ENCODE data around the gene TMEM8B. TPM values are rescaled to one million over a fixed set of nuclear protein-coding genes. Genes with fewer than 3 reads are reported as not detected.

The TMEM8B gene
- total RNA-seq, 1 experiment from 2014 or later, result 2.9 TPM

GRCh38 chr9:35828716-35829083 is 328 bp upstream of the TMEM8B start, which contains the start of gene FAM221B:
TSS of gene FAM221B (minus strand) at chr9:35828732. CDS start at chr9:35826161, 2,571 bp downstream.
- Histone ChIP-seq H3K36me3 (ENCODE audit: insufficient read depth, low read length) (no peaks in the 10 kb centered on the region), H3K79me2 (ENCODE audit: low read length) (no peaks in the 10 kb centered on the region), H3K27ac (ENCODE audit: low read length) (no peak within 1 kb of the TSS), H3K4me1 (ENCODE audit: low read length) (peaks cover 14% of the 10 kb centered on the region), H3K4me2 (ENCODE audit: low read depth, low read length, poor library complexity, severe bottlenecking) (peak within 1 kb of the TSS; percentile 82), H3K9me3 (ENCODE audit: low read length) (no peaks in the 10 kb centered on the region), H3K27me3 (ENCODE audit: low read length) (no peaks in the 10 kb centered on the region), H3K4me3 (ENCODE audit: low read length) (peak within 1 kb of the TSS; percentile 71), H3K9ac (ENCODE audit: low read length) (peak within 1 kb of the TSS; percentile 77), H4K20me1 (ENCODE audit: insufficient read depth, low read depth, low read length) (no peaks in the 10 kb centered on the region), H3K9me2 (replicated peaks; ENCODE audit: insufficient read depth, low read length) (no peaks in the 10 kb centered on the region), H2AFZ (ENCODE audit: low read length) (peak within 1 kb of the TSS; percentile 86; the same call in 1 of the 2 replicates)
- DNase-seq, result no peak

GRCh38 chr9:35829764-35830096 is 702 bp downstream of the TMEM8B start:
- H3K9me3 ChIP-seq (ENCODE audit: low read length), result no peaks in the 10 kb centered on the region
- H3K4me2 ChIP-seq (ENCODE audit: low read depth, low read length, poor library complexity, severe bottlenecking), result peak overlapping the region; percentile 82
- H3K9me2 ChIP-seq (replicated peaks; ENCODE audit: insufficient read depth, low read length), result no peaks in the 10 kb centered on the region
- peak overlapping the region; percentile 71 for H3K4me3 ChIP-seq (ENCODE audit: low read length)
- no peak overlapping the region; the same call in 1 of the 2 replicates for H2AFZ ChIP-seq (ENCODE audit: low read length)
- H3K27ac ChIP-seq (ENCODE audit: low read length), result no peak overlapping the region
- no peaks in the 10 kb centered on the region for H3K36me3 ChIP-seq (ENCODE audit: insufficient read depth, low read length)
- no peaks in the 10 kb centered on the region for H3K27me3 ChIP-seq (ENCODE audit: low read length)
- no peaks in the 10 kb centered on the region for H3K79me2 ChIP-seq (ENCODE audit: low read length)
- peak overlapping the region; percentile 77 for H3K9ac ChIP-seq (ENCODE audit: low read length)
- no peaks in the 10 kb centered on the region for H4K20me1 ChIP-seq (ENCODE audit: insufficient read depth, low read depth, low read length)
- no peak for DNase-seq
- peaks cover 14% of the 10 kb centered on the region for H3K4me1 ChIP-seq (ENCODE audit: low read length)

GRCh38 chr9:35831040-35831439 is 2.0 kb downstream of the TMEM8B start:
- Histone ChIP-seq H3K9me2 (replicated peaks; ENCODE audit: insufficient read depth, low read length) (no peaks in the 10 kb centered on the region), H3K4me2 (ENCODE audit: low read depth, low read length, poor library complexity, severe bottlenecking) (no peak overlapping the region), H4K20me1 (ENCODE audit: insufficient read depth, low read depth, low read length) (no peaks in the 10 kb centered on the region), H3K4me1 (ENCODE audit: low read length) (peaks cover 14% of the 10 kb centered on the region), H3K36me3 (ENCODE audit: insufficient read depth, low read length) (no peaks in the 10 kb centered on the region), H3K9me3 (ENCODE audit: low read length) (no peaks in the 10 kb centered on the region), H2AFZ (ENCODE audit: low read length) (no peak overlapping the region), H3K9ac (ENCODE audit: low read length) (no peak overlapping the region), H3K27me3 (ENCODE audit: low read length) (no peaks in the 10 kb centered on the region), H3K27ac (ENCODE audit: low read length) (no peak overlapping the region), H3K4me3 (ENCODE audit: low read length) (no peak overlapping the region), H3K79me2 (ENCODE audit: low read length) (no peaks in the 10 kb centered on the region)
- no peak for DNase-seq

- H3K79me2 ChIP-seq (ENCODE audit: low read length), result no peaks in the 10 kb centered on the region
- no peak for DNase-seq
- no peaks in the 10 kb centered on the region for H3K27me3 ChIP-seq (ENCODE audit: low read length)
- no peaks in the 10 kb centered on the region for H4K20me1 ChIP-seq (ENCODE audit: insufficient read depth, low read depth, low read length)
- no peak overlapping the region for H3K4me2 ChIP-seq (ENCODE audit: low read depth, low read length, poor library complexity, severe bottlenecking)
- H3K9me3 ChIP-seq (ENCODE audit: low read length), result no peaks in the 10 kb centered on the region
- no peak overlapping the region for H3K4me3 ChIP-seq (ENCODE audit: low read length)
- H3K9me2 ChIP-seq (replicated peaks; ENCODE audit: insufficient read depth, low read length), result no peaks in the 10 kb centered on the region
- peaks cover 14% of the 10 kb centered on the region for H3K4me1 ChIP-seq (ENCODE audit: low read length)
- H3K9ac ChIP-seq (ENCODE audit: low read length), result no peak overlapping the region
- no peak overlapping the region for H2AFZ ChIP-seq (ENCODE audit: low read length)
- no peaks in the 10 kb centered on the region for H3K36me3 ChIP-seq (ENCODE audit: insufficient read depth, low read length)
- H3K27ac ChIP-seq (ENCODE audit: low read length), result no peak overlapping the region
These were observed 3.8 kb downstream of the TMEM8B start for GRCh38 chr9:35832814-35833213.

GRCh38 chr9:35834260-35835215 is 5.5 kb downstream of the TMEM8B start:
- no peaks in the 10 kb centered on the region for H3K27me3 ChIP-seq (ENCODE audit: low read length)
- no peak overlapping the region for H2AFZ ChIP-seq (ENCODE audit: low read length)
- no peak for DNase-seq
- H3K4me1 ChIP-seq (ENCODE audit: low read length), result peaks cover 7% of the 10 kb centered on the region
- H3K4me2 ChIP-seq (ENCODE audit: low read depth, low read length, poor library complexity, severe bottlenecking), result no peak overlapping the region
- no peaks in the 10 kb centered on the region for H3K36me3 ChIP-seq (ENCODE audit: insufficient read depth, low read length)
- H3K9me2 ChIP-seq (replicated peaks; ENCODE audit: insufficient read depth, low read length), result no peaks in the 10 kb centered on the region
- no peak overlapping the region for H3K27ac ChIP-seq (ENCODE audit: low read length)
- H3K79me2 ChIP-seq (ENCODE audit: low read length), result no peaks in the 10 kb centered on the region
- H3K9me3 ChIP-seq (ENCODE audit: low read length), result no peaks in the 10 kb centered on the region
- no peaks in the 10 kb centered on the region for H4K20me1 ChIP-seq (ENCODE audit: insufficient read depth, low read depth, low read length)
- H3K4me3 ChIP-seq (ENCODE audit: low read length), result no peak overlapping the region
- no peak overlapping the region for H3K9ac ChIP-seq (ENCODE audit: low read length)

- H3K4me3 ChIP-seq (ENCODE audit: low read length), result no peak overlapping the region
- no peaks in the 10 kb centered on the region for H3K27me3 ChIP-seq (ENCODE audit: low read length)
- H3K4me1 ChIP-seq (ENCODE audit: low read length), result 0 out of 2 replicates have a peak, but pooled peaks cover 3% of the 10 kb centered on the region
- H3K9ac ChIP-seq (ENCODE audit: low read length), result no peak overlapping the region
- no peaks in the 10 kb centered on the region for H3K36me3 ChIP-seq (ENCODE audit: insufficient read depth, low read length)
- H3K9me3 ChIP-seq (ENCODE audit: low read length), result no peaks in the 10 kb centered on the region
- no peak overlapping the region for H3K4me2 ChIP-seq (ENCODE audit: low read depth, low read length, poor library complexity, severe bottlenecking)
- no peaks in the 10 kb centered on the region for H3K79me2 ChIP-seq (ENCODE audit: low read length)
- no peaks in the 10 kb centered on the region for H3K9me2 ChIP-seq (replicated peaks; ENCODE audit: insufficient read depth, low read length)
- DNase-seq, result peak; percentile 70
- no peak overlapping the region for H2AFZ ChIP-seq (ENCODE audit: low read length)
- no peaks in the 10 kb centered on the region for H4K20me1 ChIP-seq (ENCODE audit: insufficient read depth, low read depth, low read length)
- no peak overlapping the region for H3K27ac ChIP-seq (ENCODE audit: low read length)
These were observed 6.2 kb downstream of the TMEM8B start for GRCh38 chr9:35835216-35835632.

- DNase-seq, result no peak
- H3K9me3 ChIP-seq (ENCODE audit: low read length), result no peaks in the 10 kb centered on the region
- H3K36me3 ChIP-seq (ENCODE audit: insufficient read depth, low read length), result no peaks in the 10 kb centered on the region
- no peaks in the 10 kb centered on the region for H3K27me3 ChIP-seq (ENCODE audit: low read length)
- H3K4me3 ChIP-seq (ENCODE audit: low read length), result no peak overlapping the region
- H3K4me2 ChIP-seq (ENCODE audit: low read depth, low read length, poor library complexity, severe bottlenecking), result no peak overlapping the region
- H3K79me2 ChIP-seq (ENCODE audit: low read length), result no peaks in the 10 kb centered on the region
- H4K20me1 ChIP-seq (ENCODE audit: insufficient read depth, low read depth, low read length), result no peaks in the 10 kb centered on the region
- no peak overlapping the region for H2AFZ ChIP-seq (ENCODE audit: low read length)
- H3K4me1 ChIP-seq (ENCODE audit: low read length), result 0 out of 2 replicates have a peak, but pooled peaks cover 3% of the 10 kb centered on the region
- H3K9me2 ChIP-seq (replicated peaks; ENCODE audit: insufficient read depth, low read length), result no peaks in the 10 kb centered on the region
- no peak overlapping the region for H3K27ac ChIP-seq (ENCODE audit: low read length)
- no peak overlapping the region for H3K9ac ChIP-seq (ENCODE audit: low read length)
These were observed 6.7 kb downstream of the TMEM8B start for GRCh38 chr9:35835766-35836165.

- H3K4me3 ChIP-seq (ENCODE audit: low read length), result no peak overlapping the region
- no peaks in the 10 kb centered on the region for H3K79me2 ChIP-seq (ENCODE audit: low read length)
- no peak for DNase-seq
- H3K27ac ChIP-seq (ENCODE audit: low read length), result no peak overlapping the region
- no peaks in the 10 kb centered on the region for H4K20me1 ChIP-seq (ENCODE audit: insufficient read depth, low read depth, low read length)
- no peak overlapping the region for H3K4me2 ChIP-seq (ENCODE audit: low read depth, low read length, poor library complexity, severe bottlenecking)
- no peaks in the 10 kb centered on the region for H3K36me3 ChIP-seq (ENCODE audit: insufficient read depth, low read length)
- 0 out of 2 replicates have a peak, but pooled peaks cover 3% of the 10 kb centered on the region for H3K4me1 ChIP-seq (ENCODE audit: low read length)
- H3K9me3 ChIP-seq (ENCODE audit: low read length), result no peaks in the 10 kb centered on the region
- H3K9ac ChIP-seq (ENCODE audit: low read length), result no peak overlapping the region
- no peaks in the 10 kb centered on the region for H3K9me2 ChIP-seq (replicated peaks; ENCODE audit: insufficient read depth, low read length)
- no peak overlapping the region for H2AFZ ChIP-seq (ENCODE audit: low read length)
- H3K27me3 ChIP-seq (ENCODE audit: low read length), result no peaks in the 10 kb centered on the region
These were observed 7.6 kb downstream of the TMEM8B start for GRCh38 chr9:35836595-35836994.

Data from Karpas-422 (cell line).